HepG2 (cell line): ENCODE data around the gene CDC42BPG. TPM values are rescaled to one million over a fixed set of nuclear protein-coding genes. Genes with fewer than 3 reads are reported as not detected.
A peak's percentile ranks its signal among the peaks of the same experiment; 100 is the strongest.

Source experiments
- CBX1 ChIP-seq: IDR thresholded peaks from one replicate; pipeline ENCODE4 v1.6.1; 2016; ENCODE audit warnings: antibody characterized with exemption, low read depth
- E2F2 ChIP-seq: sonication (generic); formaldehyde crosslinking; IDR thresholded peaks from 2 replicates; pipeline ENCODE4 v1.4.0; 2020; ENCODE audit warnings: missing genetic modification reagents, borderline replicate concordance
- ELF1 ChIP-seq: sonication (generic); formaldehyde crosslinking; IDR thresholded peaks from 2 replicates; pipeline ENCODE4 v1.4.0; 2020; ENCODE audit warnings: missing genetic modification reagents
- FOSL2 ChIP-seq: sonication (generic); formaldehyde crosslinking; IDR thresholded peaks from 2 replicates; pipeline ENCODE4 v1.4.0; 2020; ENCODE audit warnings: missing genetic modification reagents
- GMEB2 ChIP-seq: IDR thresholded peaks from 2 replicates; pipeline ENCODE4 v1.6.1; 2016; ENCODE audit warnings: missing biosample characterization, missing genetic modification reagents, low read depth
- HDAC1 ChIP-seq: sonication (generic); formaldehyde crosslinking; IDR thresholded peaks from 2 replicates; pipeline ENCODE4 v1.5.1; 2020; ENCODE audit warnings: mild to moderate bottlenecking, missing genetic modification reagents
- IRF9 ChIP-seq: sonication (generic); formaldehyde crosslinking; IDR thresholded peaks from 2 replicates; pipeline ENCODE4 v1.8.0; 2022; ENCODE audit warnings: missing genetic modification reagents, mild to moderate bottlenecking, borderline replicate concordance
- MAX ChIP-seq: IDR thresholded peaks from 2 replicates; pipeline ENCODE4 v1.6.1; 2012; ENCODE audit warnings: inconsistent platforms
- MIER2 ChIP-seq: IDR thresholded peaks from 2 replicates; pipeline ENCODE4 v1.6.1; 2016; ENCODE audit warnings: missing biosample characterization, missing genetic modification reagents
- NFKB2 ChIP-seq: sonication (generic); formaldehyde crosslinking; IDR thresholded peaks from 2 replicates; pipeline ENCODE4 v1.4.0; 2020; ENCODE audit warnings: missing genetic modification reagents, borderline replicate concordance
- PBX2 ChIP-seq: IDR thresholded peaks from 2 replicates; pipeline ENCODE4 v1.6.1; 2016; ENCODE audit warnings: control low read depth
- PCBP1 ChIP-seq: fragments of 200-400 bp; formaldehyde crosslinking; IDR thresholded peaks from 2 replicates; pipeline ENCODE4 v1.6.1; 2017; ENCODE audit warnings: mild to moderate bottlenecking, low read depth, low read length, borderline replicate concordance
- POLR2G ChIP-seq: fragments of 200-400 bp; formaldehyde crosslinking; IDR thresholded peaks from 2 replicates; pipeline ENCODE4 v1.6.1; 2018; ENCODE audit warnings: mild to moderate bottlenecking, low read depth, low read length, moderate library complexity
- PRMT3 ChIP-seq: sonication (generic); formaldehyde crosslinking; IDR thresholded peaks from 2 replicates; pipeline ENCODE4 v1.8.1; 2022; ENCODE audit warnings: low read depth, mild to moderate bottlenecking, moderate library complexity, missing genetic modification reagents, borderline replicate concordance
- TEAD2 ChIP-seq: sonication (generic); formaldehyde crosslinking; IDR thresholded peaks from 2 replicates; pipeline ENCODE4 v1.9.0; 2021; ENCODE audit warnings: missing genetic modification reagents
- ZBTB25 ChIP-seq: IDR thresholded peaks from 2 replicates; pipeline ENCODE4 v1.6.1; 2018; ENCODE audit warnings: missing genetic modification reagents
- ZFP36 ChIP-seq: fragments of 150-350 bp; IDR thresholded peaks from 2 replicates; pipeline ENCODE4 v1.6.1; 2018; ENCODE audit warnings: borderline replicate concordance, low read length, low read depth; ENCODE audit not compliant: partially characterized antibody
- ZNF207 ChIP-seq: fragments of 450-650 bp; IDR thresholded peaks from 2 replicates; pipeline ENCODE4 v1.6.1; 2016; ENCODE audit warnings: antibody characterized with exemption, borderline replicate concordance
- ZNF225 ChIP-seq: sonication (generic); formaldehyde crosslinking; IDR thresholded peaks from 2 replicates; pipeline ENCODE4 v1.4.0; 2020; ENCODE audit warnings: mild to moderate bottlenecking, missing genetic modification reagents
- ZNF30 ChIP-seq: sonication (generic); formaldehyde crosslinking; IDR thresholded peaks from 2 replicates; pipeline ENCODE4 v1.5.0; 2020; ENCODE audit warnings: mild to moderate bottlenecking, missing genetic modification reagents
- ZNF331 ChIP-seq: sonication (generic); formaldehyde crosslinking; IDR thresholded peaks from 2 replicates; pipeline ENCODE4 v1.4.0; 2020; ENCODE audit warnings: missing genetic modification reagents
- ZNF460 ChIP-seq: sonication (generic); formaldehyde crosslinking; IDR thresholded peaks from 2 replicates; pipeline ENCODE4 v1.5.1; 2020; ENCODE audit warnings: missing genetic modification reagents, mild to moderate bottlenecking, borderline replicate concordance
- ZNF678 ChIP-seq: sonication (generic); formaldehyde crosslinking; IDR thresholded peaks from 2 replicates; pipeline ENCODE4 v1.4.0; 2020; ENCODE audit warnings: mild to moderate bottlenecking, missing genetic modification reagents
- ZNF788 ChIP-seq: sonication (generic); formaldehyde crosslinking; IDR thresholded peaks from 2 replicates; pipeline ENCODE4 v1.5.0; 2020; ENCODE audit warnings: mild to moderate bottlenecking, missing genetic modification reagents, borderline replicate concordance
- polyA plus RNA-seq, 8 experiments: library from polyadenylated mRNA; depleted of rRNA in 3 of 8; stranded (reverse) in 7 of 8; unstranded in 1 of 8; fragments of >200 nt; fragmentation: Illumina TruSeq in 4 of 8; extraction: Trizol in 4 of 8; gene quantifications; 2 replicates each; pipeline versions ENCODE4 v1.2.1 to v1.2.3, GENCODE V29; 2011 to 2016; ENCODE audit warnings: low read depth in 4 of 8, missing spikeins in 1 of 8, mixed read lengths in 1 of 8; ENCODE audit not compliant: insufficient read depth in 1 of 8
- total RNA-seq, 5 experiments: library from RNA; depleted of rRNA; stranded (reverse); fragments of >200 nt; fragmentation: Illumina TruSeq; extraction: Trizol; gene quantifications; 2 replicates each; pipeline ENCODE4 v1.2.3, GENCODE V29; 2016; ENCODE audit warnings: low read depth in 1 of 5

Gene CDC42BPG
- total and polyA plus RNA-seq, 2 of the 13 experiments (the other 11 are each of a cell fraction or from before 2014, with no cell fraction given): 0.55 to 1.4 TPM

GRCh38 chr11:64844330-64845128 is at the start of gene CDC42BPG (continued):
- TF ChIP-seq PCBP1: peak; percentile 71; the same call in 1 of the 2 replicates
- TF ChIP-seq ZNF30 (CRISPR knock-in tag): no peak
- no peak for TF ChIP-seq ZNF207
- TF ChIP-seq ZNF460 (CRISPR knock-in tag): no peak
- no peak; the same call in 1 of the 2 replicates for TF ChIP-seq ZNF331 (CRISPR knock-in tag)
- TF ChIP-seq ELF1 (CRISPR knock-in tag): peak; percentile 39; the same call in 1 of the 2 replicates
- TF ChIP-seq ZNF678 (CRISPR knock-in tag): peak; percentile 48; the same call in 1 of the 2 replicates
- TF ChIP-seq ZBTB25 (CRISPR knock-in tag): no peak
- TF ChIP-seq ZNF225: no peak
- TF ChIP-seq TEAD2: no peak
- no peak for TF ChIP-seq FOSL2
- no peak; the same call in 1 of the 2 replicates for TF ChIP-seq IRF9 (CRISPR knock-in tag)
- TF ChIP-seq MAX: peak; percentile 63
- 0 out of 2 replicates have a peak, but pooled peaks have one; percentile 55 for TF ChIP-seq ZNF788 (CRISPR knock-in tag)
- TF ChIP-seq HDAC1: no peak
- no peak for TF ChIP-seq PBX2 (CRISPR knock-in tag)
- no peak for TF ChIP-seq NFKB2 (CRISPR knock-in tag)
- no peak for TF ChIP-seq GMEB2 (CRISPR knock-in tag)
- TF ChIP-seq MIER2 (CRISPR knock-in tag): no peak
- TF ChIP-seq ZFP36: no peak
- no peak for TF ChIP-seq POLR2G
- TF ChIP-seq PRMT3 (CRISPR knock-in tag): no peak
- TF ChIP-seq E2F2 (CRISPR knock-in tag): no peak
- TF ChIP-seq CBX1: no peak
